Activated CD8-positive, alpha-beta memory T cell treated with anti-CD3 and anti-CD28 coated beads for 1 hour (primary cell): ENCODE results near the gene ATXN7L3.
"Not testable (repeated sequence)": the region's sequence is repeated elsewhere in the genome, so short reads cannot be mapped to it uniquely, and the experiment has no call there.

Experiments
- DNase-seq, 2 donors: peaks; one replicate each; pipeline ENCODE4 v3.0.0-alpha.2; 2020; ENCODE audit warnings: low read depth in 1 of 2; ENCODE audit errors: extremely low read depth in 1 of 2

The ATXN7L3 gene

DNA sequence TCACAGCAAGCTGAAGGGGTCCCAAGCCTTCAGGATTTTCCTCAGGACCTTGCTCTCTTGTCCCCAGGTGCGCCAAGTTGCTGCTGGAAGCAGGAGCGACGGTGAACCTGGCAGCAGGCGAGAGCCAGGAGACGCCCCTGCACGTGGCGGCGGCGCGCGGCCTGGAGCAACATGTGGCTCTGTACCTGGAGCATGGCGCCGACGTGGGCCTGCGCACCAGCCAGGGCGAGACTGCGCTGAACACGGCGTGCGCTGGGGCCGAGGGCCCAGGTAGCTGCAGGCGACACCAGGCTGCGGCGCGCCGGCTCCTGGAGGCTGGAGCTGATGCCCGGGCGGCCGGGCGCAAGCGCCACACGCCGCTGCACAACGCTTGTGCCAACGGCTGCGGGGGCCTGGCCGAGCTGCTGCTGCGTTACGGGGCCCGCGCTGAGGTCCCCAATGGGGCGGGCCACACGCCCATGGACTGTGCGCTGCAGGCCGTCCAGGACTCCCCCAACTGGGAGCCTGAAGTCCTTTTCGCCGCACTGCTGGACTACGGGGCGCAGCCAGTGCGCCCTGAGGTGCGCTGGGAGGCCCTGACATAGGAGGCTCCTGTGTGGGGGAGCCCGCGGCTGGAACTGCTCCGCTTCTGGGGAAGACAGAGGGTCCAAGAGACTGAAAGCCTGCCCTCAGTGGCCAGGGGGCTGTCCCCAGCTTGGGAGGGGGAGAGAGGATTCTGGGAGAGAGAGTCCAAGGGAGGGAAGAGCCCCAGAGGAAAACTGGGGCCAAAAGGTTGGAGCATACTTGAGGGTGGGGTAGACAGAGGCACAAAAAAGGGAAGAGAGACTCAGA lies 22.8 kb downstream of the ATXN7L3 start:
- no peak for DNase-seq

DNA sequence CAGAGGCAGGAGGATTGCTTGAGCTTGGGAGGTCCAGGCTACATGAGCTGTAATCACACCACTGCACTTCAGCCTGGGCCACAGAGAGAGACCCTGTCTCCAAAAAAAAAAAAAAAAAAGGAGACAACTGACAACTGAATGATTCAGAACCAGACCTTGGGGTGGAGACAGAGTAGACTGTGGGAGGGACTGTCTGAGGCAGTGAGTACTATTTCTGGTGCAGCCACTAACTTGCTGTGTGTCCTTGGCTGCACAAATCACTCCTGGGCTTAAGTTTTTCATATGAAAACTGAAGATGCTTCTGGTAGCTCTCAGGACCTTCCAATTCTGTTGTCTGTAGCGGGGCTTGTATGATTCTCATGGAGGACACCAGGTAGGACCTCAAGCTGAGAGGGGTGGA lies 23.4 kb downstream of the ATXN7L3 start:
- no peak for DNase-seq

DNA sequence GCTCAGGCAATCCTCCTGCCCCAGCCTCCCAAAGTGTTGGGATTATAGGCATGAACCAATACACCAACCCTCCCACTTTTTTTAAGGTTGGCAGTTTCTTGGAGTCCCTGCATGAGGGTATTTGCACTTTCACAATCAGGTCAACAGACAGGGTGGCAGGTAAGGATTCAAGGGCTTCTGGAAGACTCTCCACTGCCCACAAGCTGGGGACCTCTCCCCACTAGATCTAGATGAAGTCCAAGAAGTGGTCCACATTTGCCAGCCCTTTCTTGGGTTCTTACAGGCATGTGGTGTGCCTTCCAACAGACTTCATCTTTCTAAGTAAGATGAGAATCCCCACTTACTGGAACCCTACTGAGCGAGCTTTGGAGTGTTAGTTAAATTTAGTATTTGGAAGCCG lies 25.3 kb downstream of the ATXN7L3 start:
- DNase-seq: no peak

DNA sequence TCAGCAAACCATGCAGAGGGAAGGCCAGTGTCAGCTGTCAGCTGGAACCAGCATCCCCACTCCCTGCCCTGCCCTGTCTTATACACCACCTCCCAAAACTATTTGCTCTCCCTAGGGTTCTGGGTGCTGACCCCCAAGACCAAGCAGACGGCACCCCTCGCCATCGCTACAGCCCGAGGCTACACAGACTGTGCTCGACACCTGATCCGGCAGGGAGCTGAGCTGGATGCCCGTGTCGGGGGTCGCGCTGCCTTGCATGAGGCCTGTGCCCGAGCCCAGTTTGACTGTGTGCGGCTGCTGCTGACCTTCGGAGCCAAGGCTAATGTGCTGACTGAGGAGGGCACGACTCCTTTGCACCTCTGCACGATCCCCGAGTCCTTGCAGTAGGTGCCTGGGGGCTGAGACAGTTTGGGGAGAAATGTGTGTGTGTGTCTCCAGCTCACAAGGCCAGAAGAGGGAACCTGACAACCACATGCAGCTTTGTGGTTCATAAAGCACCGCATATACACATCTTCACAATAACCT lies 27.7 kb downstream of the ATXN7L3 start:
- DNase-seq: no peak

DNA sequence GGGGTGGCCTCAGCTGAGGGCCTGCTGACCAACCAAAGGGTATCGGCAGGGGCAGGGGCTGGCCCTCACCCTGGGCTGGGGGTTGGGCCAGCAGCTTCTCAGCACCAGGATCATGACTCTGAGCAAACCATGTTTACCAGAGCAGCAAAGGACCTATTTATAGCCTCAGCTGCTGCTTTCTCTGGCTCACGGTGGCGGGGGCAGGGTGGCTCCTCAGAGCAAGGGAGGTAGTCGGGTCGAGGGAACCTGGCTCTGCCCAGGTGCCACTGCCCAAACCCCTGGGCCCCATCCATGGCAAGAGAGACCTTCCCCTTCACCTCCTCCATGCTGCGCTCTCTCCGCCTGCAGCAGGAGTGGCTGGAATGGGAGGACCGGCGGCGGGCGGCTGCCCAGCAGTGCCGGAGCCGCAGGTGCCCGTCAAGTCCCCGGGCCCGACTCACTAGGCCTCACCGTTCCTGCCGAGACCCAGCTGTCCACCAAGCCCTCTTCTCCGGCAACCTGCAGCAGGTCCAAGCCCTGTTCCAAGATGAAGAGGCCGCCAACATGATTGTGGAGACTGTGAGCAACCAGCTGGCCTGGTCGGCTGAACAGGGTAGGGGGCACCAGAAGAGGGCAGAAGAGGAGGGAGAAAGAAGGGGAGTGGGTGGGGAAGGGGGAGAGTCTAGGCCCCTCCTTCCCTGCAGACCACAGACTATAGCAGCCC lies 29.0 kb downstream of the ATXN7L3 start, which contains the start of gene ASB16:
ASB16 (plus strand) TSS at position 206 of the 703 bp plus-strand sequence; CDS start at position 292, 86 bp downstream.
- DNase-seq: no peak

DNA sequence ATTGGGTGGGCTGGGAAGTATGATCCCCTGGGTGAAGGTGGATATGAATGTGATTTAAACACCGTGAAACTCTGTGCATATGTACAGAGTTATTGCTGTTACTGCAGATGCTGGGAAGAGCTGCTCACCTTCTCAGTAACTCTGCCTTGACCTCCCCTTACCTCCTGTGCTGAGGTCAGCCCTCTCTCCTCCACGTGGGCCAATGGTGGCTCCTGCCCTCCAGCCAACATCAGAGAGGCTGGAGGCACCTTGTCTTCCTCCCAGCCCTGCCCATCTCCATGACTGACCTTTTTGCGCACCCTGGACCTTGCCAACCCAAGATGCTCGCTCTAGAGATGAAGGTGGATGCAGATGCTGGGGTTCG lies 29.6 kb downstream of the ATXN7L3 start:
- DNase-seq: no peak

DNA sequence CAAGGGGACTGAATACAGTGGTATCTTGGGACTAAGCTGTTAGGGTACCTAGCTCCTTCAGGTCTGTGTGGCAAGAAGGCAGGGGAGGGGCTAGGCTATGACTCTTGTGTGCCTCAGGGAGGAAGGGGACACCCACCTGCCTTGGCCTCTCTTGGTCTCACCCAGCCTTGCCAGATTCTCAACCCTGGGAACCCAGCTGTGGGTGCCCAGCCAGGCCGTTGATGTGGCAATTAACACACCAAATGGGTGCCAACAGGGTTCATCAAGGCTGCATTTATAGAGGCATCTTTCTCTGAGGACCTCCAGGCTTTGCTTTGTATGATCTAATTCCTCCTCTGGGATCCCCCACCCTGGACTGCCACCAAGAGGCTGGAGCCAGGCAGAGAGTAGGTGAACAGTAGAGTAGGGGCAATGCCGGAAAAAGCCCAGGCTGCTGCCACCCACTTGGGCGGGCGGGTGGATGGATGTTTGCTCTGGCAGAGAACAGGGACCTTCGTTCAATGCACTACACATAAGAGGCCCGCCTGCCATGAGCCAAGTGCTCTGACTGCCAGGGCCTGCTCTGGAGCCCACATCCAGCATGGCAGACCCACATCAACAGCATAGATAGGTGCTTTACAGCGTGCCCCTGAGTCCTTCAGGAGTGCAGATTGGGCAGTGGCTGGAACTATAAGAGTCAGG lies 32.4 kb downstream of the ATXN7L3 start:
- DNase-seq: no peak

DNA sequence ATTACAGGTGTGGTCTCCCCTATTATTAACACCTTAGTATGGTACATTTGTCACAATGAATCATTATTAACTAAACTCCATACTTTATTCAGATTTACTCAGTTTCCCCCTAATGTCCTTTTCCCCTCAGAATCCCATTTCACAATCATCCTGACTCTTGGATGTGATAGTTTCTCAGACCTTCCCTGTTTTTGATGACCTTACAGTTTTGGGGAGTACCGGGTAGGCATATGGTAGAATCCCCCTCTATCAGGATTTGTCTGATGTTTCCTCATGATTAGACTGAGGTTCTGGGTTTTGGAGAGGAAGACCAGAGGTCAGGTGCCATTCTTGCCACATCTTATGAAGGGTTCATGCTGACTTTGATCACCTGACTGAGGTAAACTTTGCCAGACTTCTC lies 35.2 kb downstream of the ATXN7L3 start:
- DNase-seq: no peak

DNA sequence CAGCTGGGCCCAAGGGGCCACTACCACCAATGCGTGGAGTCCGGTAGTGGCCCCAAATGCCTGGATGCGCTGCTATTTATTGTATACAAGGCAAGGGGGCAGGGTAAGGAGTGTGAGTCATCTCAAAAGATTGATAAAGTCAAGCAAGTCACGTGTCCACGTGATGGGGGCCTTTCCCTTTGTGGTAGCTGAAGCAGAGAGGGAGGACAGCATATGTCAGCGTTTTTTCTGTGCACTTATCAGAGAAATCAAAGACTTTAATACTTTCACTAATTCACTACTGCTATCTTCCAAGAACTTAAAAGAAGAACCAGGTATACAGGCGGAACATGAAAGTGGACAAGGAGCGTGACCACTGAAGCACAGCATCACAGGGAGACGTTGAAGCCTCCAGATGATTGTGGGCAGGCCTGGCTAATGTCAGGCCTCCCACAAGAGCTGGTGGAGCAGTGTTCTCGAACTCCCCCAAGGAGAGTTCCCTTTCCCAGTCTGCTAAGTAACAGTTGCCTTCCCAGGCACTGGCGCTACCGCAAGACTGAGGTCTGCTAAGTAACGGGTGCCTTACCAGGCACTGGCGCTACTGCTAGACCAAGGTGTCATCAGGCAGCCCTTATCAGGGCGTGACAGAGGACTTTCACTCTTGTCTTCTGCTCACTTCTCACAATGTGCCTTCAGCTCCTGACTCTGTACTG lies 40.0 kb downstream of the ATXN7L3 start:
- no peak for DNase-seq

DNA sequence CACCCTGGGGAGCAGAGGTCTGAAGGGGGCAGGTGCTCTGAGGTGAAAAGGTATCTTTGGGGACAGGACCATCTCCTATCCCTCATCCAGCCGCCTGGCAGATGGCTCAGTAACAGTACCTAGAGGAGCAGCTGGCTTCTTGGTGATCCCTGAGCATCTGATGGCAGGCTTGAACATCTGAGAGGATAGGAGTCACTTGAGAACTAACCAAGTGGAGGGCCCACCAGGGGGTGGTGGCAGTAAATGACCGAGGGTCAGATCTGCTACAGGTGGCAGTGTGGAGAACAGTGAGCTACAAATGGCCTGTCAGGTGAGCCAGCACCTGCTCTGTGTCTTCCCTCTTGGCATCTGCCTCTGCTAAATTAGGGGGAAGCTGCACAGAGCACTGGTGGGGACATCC lies 44.2 kb downstream of the ATXN7L3 start:
- no peak for DNase-seq

DNA sequence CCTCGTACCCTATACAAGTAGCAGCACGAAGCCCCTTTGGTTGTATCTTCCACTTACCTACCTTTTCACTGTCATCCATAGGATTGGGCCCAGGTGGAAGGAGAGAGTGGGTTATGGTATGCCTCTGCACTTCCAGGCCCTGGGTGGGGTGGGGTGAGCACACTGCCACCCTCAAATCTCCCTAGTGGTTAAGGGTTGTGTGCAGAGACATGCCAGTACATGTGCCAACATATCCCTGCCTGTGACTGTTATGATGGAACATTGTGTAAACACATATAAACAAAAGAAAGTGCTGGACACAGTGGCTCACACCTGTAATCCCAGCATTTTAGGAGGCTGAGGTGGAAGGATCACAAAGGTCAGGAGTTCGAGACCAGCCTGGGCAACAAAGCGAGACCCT lies 46.8 kb downstream of the ATXN7L3 start:
- DNase-seq: no peak

DNA sequence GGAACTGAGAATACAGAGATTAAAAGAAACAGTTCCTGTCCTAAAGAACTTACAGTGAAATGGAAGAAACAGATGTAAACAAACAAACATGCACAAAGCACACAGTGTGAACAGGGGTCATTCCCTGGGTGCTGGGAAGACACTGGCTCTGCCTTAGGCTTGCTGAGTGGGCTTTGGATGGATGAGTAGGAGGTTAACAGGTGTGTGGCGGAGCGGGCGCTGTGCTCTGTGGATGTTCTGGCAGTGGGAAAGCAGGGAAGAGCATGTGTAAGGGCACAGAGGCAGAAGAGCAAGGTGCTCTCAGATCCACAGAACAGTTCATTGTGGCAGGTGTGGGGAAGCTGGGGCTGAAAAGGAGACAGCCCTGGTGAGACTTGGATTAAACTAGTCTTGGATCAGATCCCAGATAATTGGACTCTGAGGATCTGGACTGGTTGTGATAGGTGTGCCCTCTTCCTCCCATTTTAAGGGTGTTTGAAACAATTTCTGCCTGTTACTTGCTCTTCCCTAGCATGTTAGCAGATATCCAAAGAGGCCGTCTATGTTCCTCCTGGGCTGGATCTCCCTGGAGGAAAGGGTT lies 49.8 kb downstream of the ATXN7L3 start:
- no peak for DNase-seq

DNA sequence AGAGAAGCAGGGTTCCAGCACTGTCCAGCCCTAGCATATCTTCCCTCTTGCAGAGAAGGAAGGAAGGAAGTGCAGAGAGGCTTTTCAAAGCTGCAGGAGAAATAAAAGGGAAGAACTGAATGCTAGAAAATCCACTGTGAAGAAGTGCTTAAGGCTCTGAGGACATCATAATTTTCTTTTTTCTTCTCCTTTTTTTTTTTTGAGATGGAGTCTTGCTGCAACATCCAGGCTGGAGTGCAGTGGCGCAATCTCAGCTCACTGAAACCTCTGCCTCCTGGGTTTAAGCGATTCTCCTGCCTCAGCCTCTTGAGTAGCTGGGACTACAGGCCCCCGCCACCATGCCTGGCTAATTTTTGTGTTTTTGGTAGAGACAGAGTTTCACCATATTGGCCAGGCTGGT lies 50.6 kb downstream of the ATXN7L3 start:
- DNase-seq: not testable (repeated sequence)

DNA sequence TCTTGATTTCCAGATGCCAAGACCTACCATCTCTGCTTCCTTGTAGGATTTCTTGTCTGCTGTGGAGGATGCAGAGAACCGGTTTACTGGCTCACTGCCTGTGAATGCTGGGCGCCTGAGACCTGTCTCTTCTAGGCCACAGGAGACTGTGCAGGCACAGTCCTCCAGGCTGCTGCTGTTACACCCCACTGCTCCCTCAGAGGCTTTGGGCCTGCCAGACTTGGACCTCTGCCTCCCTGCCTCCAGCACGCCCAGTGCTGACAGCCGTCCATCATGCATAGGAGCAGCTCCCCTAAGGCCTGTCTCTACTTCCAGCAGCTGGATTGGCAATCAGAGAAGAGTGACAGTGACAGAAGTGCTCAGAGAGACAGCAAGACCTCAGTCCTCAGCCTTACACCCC lies 51.9 kb downstream of the ATXN7L3 start:
- no peak for DNase-seq

DNA sequence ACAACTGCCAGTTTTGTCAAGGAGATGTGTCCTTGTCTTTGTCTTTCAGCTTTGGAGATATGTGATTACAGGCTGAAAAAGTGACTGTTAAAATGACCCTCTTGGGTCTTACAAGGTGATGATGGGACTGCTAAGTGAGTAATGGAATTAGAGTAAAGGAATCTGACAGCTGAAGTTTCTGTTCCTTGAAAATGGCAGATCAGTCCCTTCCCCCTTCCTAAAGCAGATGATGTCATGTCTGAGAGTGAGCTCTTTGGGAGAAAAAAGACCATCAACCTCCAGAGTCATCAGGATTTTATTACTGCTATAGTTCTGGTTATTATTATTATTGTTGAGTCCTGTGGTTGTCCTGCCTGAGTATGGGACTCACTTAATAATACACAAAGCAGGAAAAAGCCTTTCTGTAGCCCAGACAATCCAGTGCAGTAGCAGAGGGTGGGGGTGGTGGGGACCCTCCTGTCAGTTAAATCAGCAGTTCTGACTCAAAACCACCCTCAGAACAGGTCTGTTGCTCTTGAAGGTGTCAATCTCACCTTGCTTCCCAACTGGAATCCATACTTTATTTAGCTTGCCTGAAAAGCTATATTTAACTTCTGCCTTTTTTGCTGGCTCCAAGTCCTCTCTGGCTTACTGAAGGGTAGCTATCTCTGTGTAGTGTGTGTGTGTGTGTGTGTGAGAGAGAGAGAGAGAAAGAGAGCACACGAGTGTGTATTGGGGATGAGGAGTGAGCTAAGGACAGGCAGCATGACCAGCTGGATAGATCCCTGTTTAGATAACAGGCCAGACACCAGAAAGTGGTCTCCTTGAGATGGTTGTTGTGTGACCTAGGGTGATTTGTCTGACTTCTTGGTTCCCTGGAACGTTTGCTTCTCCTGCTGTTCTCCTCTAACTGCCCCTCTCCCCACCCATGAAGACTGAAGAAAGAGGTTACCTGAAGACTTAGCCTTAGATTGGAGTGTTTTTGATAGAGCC lies 53.0 kb downstream of the ATXN7L3 start:
- DNase-seq: no peak

DNA sequence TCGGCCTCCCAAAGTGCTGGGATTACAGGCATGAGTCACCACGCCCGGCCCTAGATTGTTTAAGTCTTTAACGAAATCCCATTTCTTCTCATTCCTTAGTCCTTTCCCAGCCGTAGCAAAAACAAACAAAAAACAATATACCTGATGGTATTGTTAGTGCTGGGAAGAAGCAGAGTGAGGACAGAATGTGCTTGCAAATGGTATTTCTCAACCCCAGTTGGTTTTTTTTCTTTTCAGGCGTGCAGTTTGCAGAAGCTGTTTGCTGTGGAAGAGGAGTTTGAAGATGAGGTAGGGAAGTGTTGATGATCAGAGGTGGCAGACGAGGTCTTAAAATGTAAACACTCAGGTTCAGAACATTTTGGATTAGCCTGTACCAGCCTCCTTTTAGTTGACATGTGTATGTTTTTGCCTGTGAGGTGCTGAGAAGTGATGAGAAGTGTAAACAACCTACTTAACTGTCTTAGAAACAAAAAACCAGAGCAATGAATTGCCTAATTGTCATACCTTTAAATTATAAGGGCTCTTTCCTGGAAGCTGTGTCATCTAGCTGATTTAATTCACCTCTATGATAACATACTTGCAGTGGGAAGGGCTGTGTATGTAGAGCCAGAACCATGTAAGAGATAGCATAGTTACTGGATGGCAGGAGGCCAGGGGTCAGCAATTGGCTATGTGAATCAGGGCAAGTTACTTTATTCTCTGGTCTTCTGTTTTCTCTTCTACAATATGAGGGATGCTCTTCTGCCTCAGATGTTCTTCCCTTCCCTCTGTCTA lies 54.5 kb downstream of the ATXN7L3 start:
- DNase-seq: no peak

DNA sequence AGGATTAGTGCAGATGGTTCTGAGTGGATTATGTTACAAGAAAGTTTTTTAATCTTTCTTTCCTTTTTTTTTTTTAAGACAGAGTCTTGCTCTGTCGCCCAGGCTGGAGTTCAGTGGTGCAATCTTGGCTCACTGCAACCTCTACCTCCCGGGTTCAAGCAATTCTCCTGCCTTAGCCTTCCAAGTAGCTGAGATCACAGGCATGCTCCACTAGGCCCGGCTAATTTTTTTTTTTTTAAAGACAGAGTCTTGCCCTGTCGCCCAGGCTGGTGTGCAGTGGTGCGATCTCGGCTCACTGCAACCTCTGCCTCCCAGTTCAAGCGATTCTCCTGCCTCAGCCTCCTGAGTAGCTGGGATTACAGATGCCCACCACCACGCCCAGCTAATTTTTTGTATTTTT lies 55.8 kb downstream of the ATXN7L3 start:
- not testable (repeated sequence) for DNase-seq
